Muscle of arm (tissue), 12 donors: Measurements from ENCODE around the gene RGCC. TPM values are rescaled to one million over a fixed set of nuclear protein-coding genes. Genes with fewer than 3 reads are reported as not detected.
"Not testable (repeated sequence)": the region's sequence is repeated elsewhere in the genome, so short reads cannot be mapped to it uniquely, and the experiment has no call there.

Experiments used
- DNase-seq: peaks from one replicate; pipeline ENCODE4 v3.0.0-alpha.2; 2013
- polyA plus RNA-seq, 12 donors: library from polyadenylated mRNA; unstranded; fragments of 120-200 nt; gene quantifications; one replicate each; pipeline ENCODE4 v1.2.1, GENCODE V29; 2013; ENCODE audit not compliant: insufficient read length in 12 of 12

Gene RGCC
- polyA plus RNA-seq, 12 donors = 17.0 to 91.9 (median 26.5) TPM; not detected in 1

GRCh38 chr13:41471785-41472184 is 14.4 kb downstream of the RGCC start:
- DNase-seq = no peak

- no peak for DNase-seq
These were observed 29.9 kb downstream of the RGCC start for GRCh38 chr13:41487222-41487621.

- DNase-seq = no peak
These were observed 30.8 kb downstream of the RGCC start for GRCh38 chr13:41488124-41488523.

GRCh38 chr13:41490371-41491015 is 33.1 kb downstream of the RGCC start:
- DNase-seq = no peak

- DNase-seq = no peak
These were observed 34.1 kb downstream of the RGCC start for GRCh38 chr13:41491436-41491835.

- DNase-seq = no peak
These were observed 35.3 kb downstream of the RGCC start for GRCh38 chr13:41492432-41493260.

- no peak for DNase-seq
These were observed 36.9 kb downstream of the RGCC start for GRCh38 chr13:41494202-41494601.

- no peak for DNase-seq
These were observed 37.7 kb downstream of the RGCC start for GRCh38 chr13:41495044-41495443.

GRCh38 chr13:41496420-41497234 is 39.3 kb downstream of the RGCC start:
- DNase-seq = no peak

GRCh38 chr13:41497436-41497835 is 40.1 kb downstream of the RGCC start:
- DNase-seq = no peak

GRCh38 chr13:41499452-41499851 is 42.1 kb downstream of the RGCC start:
- DNase-seq = no peak

- no peak for DNase-seq
These were observed 43.2 kb downstream of the RGCC start for GRCh38 chr13:41500511-41500910.

GRCh38 chr13:41501281-41501680 is 43.9 kb downstream of the RGCC start:
- DNase-seq = no peak

- no peak for DNase-seq
These were observed 44.7 kb downstream of the RGCC start for GRCh38 chr13:41502031-41502430.

GRCh38 chr13:41502673-41503072 is 45.3 kb downstream of the RGCC start:
- no peak for DNase-seq

GRCh38 chr13:41503356-41503755 is 46.0 kb downstream of the RGCC start:
- no peak for DNase-seq

- not testable (repeated sequence) for DNase-seq
These were observed 47.3 kb downstream of the RGCC start for GRCh38 chr13:41504657-41505056.

- DNase-seq = no peak
These were observed 48.0 kb downstream of the RGCC start for GRCh38 chr13:41505209-41505835.

GRCh38 chr13:41506312-41506711 is 49.0 kb downstream of the RGCC start:
- DNase-seq = no peak

GRCh38 chr13:41509971-41510370 is 52.6 kb downstream of the RGCC start:
- DNase-seq = no peak

GRCh38 chr13:41511827-41512226 is 54.5 kb downstream of the RGCC start:
- DNase-seq = no peak

GRCh38 chr13:41512441-41512840 is 55.1 kb downstream of the RGCC start:
- DNase-seq = no peak
